Measurements from ENCODE around the gene MED17. TPM values are rescaled to one million over a fixed set of nuclear protein-coding genes. Genes with fewer than 3 reads are reported as not detected.
"Not testable (repeated sequence)": the region's sequence is repeated elsewhere in the genome, so short reads cannot be mapped to it uniquely, and the experiment has no call there.

Gene MED17, protein sequence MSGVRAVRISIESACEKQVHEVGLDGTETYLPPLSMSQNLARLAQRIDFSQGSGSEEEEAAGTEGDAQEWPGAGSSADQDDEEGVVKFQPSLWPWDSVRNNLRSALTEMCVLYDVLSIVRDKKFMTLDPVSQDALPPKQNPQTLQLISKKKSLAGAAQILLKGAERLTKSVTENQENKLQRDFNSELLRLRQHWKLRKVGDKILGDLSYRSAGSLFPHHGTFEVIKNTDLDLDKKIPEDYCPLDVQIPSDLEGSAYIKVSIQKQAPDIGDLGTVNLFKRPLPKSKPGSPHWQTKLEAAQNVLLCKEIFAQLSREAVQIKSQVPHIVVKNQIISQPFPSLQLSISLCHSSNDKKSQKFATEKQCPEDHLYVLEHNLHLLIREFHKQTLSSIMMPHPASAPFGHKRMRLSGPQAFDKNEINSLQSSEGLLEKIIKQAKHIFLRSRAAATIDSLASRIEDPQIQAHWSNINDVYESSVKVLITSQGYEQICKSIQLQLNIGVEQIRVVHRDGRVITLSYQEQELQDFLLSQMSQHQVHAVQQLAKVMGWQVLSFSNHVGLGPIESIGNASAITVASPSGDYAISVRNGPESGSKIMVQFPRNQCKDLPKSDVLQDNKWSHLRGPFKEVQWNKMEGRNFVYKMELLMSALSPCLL
- total RNA-seq, result 24.7 TPM
- long read RNA-seq, full-length matches to known transcripts, result 36 of 47 reads
- long read RNA-seq, partial matches to known transcripts, result 3 of 47 reads
- long read RNA-seq, other reads (novel, unspliced or antisense), result 8 of 47 reads

DNA sequence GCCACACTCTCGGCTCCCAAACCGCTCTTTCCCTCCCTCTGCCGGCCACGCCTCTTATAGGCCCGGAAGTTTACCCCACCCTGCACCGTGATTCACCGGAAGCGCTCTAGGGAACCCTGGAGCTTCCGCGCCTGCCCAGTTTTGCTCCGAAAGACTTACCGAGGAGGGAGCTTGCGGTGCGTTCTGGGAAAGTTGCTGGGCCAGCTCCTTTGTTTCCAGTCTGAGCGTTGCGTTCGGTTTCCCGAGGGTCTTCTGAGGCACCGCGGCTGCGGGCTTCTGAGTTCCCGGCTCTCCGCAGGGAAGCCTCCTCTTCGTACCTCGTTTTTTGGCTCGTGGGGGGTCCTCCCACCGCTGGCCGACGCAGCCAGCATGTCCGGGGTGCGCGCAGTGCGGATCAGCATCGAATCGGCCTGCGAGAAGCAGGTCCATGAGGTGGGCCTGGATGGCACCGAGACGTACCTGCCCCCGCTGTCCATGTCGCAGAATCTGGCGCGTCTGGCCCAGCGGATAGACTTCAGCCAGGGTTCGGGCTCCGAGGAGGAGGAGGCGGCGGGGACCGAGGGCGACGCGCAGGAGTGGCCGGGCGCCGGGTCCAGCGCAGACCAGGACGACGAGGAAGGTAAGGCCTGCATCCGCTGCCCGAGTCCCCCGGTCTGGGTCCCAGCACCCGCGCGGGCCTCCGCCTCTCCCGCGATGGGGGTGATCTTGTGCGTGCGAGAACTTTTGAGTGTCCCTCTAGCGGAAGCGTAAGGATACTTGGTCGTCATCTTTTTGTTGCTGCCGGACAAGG lies at the start of gene MED17:
TSS of gene MED17 (plus strand) at position 138 of the 790 bp plus-strand sequence. CDS start at position 370, 232 bp downstream.
- peak; percentile 96 for DNase-seq (ENCODE audit: low spot score)

DNA sequence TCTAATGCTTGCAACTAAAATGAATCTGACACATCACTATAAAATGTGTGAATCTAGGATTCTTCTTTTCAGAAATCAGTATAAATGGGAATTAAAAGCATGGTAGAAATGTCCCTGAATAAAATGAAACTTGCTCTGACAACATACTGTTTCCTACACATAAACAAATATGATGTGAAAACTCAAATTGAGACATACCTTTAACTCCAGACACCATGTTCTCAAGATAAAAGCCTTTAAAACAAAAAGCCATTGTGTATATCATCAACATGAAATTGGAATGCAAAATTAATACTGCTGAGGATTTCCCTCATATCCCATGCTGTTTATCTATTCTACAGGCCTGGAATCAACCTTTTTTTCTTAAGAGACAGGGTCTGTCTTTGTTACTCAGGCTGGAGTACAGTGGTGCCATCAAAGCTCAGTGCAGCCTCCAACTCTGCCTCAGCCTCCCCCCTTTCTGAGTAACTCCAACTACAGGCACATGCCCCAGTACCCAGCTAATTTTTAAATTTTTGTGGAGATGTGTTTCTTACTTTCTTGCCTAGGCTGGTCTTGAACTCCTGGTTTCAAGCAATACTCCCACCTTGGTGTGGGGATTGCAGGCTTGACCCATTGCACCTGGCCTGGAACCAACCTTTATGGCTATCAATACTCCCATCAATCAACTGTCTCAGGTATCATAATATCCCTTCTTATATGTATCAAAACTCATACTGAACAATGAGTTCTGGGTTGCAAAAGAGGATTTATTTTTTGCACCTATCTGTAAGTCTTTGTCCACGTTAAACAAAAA lies 49.5 kb upstream of the MED17 start:
- DNase-seq (ENCODE audit: low spot score), result no peak

DNA sequence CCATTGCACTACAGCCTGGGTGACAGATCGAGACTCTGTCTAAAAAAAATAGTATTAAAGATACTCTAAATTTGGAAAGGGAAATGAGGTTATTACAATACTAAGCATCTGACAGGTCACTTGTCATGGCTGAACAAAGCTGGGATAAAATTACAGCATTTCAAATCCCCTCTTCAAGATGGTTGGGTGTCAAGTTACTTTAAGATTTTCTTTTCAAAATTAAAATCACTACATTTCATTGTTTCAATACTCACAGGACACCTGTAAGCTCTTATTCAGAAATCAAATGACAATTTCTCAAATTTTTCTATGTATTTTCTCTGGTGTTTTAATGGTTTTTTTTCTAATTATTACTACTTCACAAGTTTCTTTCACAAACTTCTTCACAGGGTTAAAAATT lies 48.5 kb upstream of the MED17 start:
- DNase-seq (ENCODE audit: low spot score), result no peak

DNA sequence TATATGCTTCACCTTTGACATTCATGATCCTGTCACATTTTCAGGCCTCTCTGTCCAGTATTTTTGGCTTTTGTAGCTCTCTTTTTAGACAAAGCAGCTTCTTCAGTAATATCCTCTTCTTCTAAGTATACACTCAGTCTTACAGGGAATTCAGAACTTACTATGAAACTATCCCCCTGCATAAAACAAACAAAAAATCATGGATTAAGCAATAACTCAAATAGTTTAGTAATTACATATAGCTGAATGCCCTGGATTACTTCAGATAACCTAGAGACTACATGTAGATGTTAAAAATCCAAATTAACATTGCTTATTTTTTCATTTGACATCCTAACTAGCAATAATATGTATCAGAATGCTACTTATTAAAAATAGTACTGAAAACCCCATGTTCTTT lies 48.0 kb upstream of the MED17 start:
- DNase-seq (ENCODE audit: low spot score), result no peak

DNA sequence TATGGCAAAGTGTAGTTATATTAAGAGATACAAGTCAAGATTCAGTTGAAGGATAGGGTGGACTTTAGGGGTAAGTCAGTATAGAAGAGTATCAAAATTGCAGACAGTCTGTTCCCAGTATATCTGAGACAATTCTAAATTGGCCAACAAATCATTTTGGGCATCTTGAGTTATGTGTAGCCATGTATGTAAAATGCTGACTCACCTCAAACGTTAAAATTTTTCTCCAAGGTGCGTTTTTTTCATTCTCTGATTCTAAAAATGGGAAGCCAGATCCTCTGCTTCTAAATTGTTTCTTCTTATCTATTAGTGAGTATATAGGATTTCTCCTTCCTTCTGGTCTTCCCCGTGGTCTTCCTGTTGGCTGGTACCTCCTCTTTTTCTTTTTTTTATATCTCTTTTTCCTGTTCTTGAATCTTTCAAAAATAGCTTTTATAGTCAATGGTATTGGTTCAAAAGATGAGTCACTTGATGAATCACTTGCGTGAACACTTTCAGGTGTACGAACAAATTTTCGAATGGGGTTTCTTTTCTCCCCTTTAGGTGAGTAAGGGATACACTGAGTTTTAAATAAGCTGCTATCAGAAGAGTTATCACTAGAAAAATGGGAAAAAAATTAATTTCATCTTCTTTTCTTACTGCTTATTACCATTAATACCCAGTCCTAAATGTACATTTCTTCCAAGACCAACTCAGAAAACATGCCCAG lies 46.0 kb upstream of the MED17 start:
- no peak for DNase-seq (ENCODE audit: low spot score)

DNA sequence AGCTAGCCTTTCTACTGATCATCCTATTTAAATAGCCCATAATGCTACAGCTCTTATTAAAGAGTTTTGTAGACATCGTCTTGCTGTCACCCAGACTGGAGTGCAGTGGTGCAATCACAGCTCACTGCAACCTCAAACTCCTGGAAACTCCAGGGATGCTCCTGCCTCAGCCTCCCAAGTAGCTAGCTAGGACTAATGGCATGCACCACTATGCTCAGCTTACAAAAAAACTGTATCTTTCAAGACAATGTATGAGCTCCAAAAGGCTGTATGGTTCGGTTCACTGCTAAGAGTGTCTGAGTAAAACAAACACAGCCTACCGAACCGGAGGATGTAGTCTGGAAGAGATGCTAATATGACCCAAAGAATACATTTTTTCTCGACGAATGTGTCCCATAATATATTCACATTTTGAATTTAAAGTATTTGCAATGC lies 45.4 kb upstream of the MED17 start:
- no peak for DNase-seq (ENCODE audit: low spot score)

DNA sequence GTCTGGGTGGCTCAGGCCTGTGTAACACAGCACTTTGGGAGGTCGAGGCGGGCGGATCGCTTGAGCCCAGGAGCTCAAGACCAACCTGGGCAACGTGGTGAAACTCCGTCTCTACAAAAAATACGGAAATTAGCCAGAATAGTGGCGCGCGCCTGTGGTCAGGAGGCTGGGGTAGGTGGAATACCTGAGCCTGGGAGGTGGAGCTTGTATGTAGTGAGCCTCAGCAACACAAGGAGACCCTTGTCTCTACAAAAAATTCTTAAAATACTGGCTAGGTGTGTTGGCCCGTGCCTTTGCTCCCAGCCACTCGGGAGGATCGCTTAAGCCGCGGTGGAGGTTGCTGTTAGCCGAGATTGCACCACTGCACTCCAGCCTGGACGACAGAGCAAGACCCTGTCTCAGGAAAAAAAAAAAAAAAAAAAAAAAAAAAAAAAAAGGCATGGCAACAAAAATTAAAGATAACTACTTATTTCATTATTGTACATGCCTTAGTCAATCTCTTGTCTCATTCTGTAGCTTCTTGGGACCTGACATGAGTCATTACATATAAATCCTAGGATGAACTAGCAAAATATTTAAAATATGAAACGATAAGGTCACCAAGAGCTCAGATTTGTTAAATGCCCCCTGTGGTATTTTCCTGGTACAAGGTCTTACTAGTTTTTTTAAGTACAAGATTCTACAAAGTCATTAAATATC lies 43.9 kb upstream of the MED17 start:
- DNase-seq (ENCODE audit: low spot score), result no peak

DNA sequence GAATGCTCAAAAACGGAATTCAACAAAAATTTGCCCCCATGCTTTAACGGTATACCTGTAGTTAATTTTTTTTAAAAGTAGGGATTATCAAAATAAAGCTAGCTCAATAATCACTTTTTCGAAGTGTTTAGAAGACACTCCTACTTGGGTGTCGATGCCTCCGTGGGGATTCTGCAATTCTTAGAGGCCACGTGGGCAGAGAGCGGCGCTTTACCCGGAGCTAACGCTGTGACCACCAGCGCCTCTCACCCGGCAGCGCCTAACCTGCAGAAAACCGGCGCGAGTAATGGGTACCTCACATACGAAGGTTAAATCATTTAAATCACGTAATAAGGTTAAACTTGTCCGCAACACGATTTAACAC lies 43.4 kb upstream of the MED17 start:
- no peak for DNase-seq (ENCODE audit: low spot score)

DNA sequence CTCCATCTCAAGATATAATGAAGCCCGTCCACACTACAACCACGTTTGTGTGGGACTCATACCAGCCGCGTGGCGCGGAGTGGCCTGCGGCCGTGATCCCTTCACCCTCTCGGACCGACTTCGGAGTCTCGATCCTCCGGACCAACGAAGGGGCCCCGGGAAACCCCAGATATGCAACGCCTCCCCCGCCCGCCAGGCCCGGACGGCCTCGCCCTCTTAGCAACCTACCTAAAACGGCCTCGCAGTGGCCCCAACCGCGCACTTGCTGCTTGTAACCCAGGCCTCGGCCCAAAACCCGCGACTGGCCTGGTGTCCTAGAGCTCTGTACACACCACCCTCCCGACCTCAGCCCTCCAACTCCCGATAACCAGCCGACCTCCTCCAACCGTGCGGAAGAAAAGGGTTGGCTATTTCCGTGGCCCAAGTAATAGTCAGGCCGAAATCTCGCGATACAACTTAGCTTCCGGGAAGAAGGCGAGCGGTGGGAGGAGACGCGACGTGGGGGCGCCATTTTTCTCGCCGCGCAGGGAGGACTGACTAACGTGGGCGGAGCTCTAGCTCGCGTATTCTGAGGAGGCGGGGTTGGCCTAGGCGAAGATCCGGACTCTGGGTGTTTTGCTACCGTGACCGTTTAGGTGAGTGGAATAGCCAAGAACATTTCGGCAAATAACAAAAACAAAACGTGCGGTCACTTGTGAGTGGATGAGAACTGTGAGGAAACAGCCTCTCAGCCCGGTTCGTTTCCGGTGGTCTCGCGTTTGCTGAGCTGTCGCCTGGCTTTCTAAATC lies 42.8 kb upstream of the MED17 start, which contains the start of the genes C11orf54 and TAF1D:
TSS of gene C11orf54 (plus strand) at position 579 of the 788 bp plus-strand sequence. CDS start 5,722 bp downstream, outside the sequence.
TSS of gene TAF1D (minus strand) at position 402 of the 788 bp plus-strand sequence. CDS start 2,191 bp downstream, outside the sequence.
- peak; percentile 99 for DNase-seq (ENCODE audit: low spot score)

DNA sequence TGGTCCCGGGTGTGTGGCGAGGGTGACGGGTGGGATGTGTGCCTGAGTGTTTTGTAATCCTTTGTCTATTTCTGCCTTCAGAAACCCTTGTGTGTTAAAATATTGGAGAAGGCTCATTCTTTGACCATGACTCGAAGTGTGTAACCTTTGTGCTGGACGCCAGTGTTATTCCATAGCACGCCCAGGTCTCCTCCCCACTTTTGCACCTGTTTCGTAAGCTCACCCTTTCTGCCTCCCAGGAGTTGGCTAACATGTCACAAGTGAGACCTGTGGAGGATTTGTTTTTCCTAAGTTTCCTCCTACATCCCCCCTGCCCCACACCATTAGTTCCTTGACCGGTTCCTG lies 42.2 kb upstream of the MED17 start:
- no peak for DNase-seq (ENCODE audit: low spot score)

DNA sequence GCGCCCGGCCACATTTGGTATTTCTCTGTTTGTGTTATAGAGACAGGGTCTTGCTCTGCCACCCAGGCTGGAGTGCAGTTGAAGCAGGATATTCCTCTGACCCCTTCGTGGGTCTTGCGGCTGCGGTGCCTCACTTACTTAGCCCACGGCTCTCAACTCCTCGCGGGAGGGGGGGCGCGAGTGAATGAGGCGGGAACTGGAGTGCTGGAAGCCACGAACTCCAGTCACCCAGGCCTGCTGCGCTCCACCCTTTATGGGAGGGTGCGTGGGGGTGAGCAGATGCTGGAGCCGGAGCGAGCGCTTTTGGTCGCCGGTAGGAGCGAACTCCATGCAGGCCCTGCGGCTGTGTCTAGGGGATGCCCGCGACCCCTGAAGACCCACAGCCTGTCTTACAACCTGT lies 40.8 kb upstream of the MED17 start:
- DNase-seq (ENCODE audit: low spot score), result no peak

DNA sequence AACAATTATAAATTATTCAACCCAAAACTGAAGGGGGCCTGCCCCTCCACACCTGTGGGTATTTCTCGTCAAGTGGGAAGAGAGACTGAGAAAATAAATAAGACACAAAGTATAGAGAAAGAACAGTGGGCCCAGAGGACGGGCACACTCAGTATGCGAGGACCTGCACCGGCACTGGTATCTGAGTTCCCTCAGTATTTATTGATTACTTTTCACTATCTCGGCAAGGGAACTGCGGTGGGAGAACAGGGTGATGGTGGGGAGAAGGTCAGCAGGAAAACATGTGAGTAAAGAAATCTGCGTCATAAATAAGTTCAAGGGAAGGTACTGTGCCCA lies 39.4 kb upstream of the MED17 start:
- DNase-seq (ENCODE audit: low spot score), result no peak

DNA sequence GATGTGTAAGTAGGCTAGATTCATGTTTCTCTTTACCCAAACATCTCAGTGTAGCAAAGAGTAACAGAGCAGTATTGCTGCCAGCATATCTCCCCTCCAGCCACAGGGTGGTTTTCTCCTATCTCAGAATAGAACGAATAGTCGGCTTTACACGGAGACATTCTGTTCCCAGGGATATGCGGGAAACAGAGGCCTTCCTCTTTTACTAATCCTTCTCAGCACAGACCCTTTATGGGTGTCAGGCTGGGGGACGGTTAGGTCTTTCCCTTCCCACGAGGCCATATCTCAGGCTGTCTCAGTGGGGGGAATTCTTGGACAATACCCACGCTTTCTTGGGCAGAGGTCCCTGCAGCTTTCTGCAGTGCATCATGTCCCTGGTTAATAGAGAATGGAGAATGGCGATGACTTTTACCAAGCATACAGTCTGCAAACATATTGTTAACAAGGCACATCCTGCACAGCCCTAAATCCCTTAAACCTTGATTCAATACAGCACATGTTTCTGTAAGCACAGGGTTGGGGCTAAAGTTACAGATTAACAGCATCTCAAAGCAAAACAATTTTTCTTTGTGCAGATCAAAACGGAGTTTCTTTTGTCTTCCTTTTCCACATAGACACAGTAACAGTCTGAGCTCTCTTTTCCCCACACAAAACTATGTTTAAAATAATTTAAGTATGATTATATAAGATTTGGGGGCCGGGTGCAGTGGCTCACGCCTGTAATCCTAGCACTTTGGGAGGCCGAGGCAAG lies 38.9 kb upstream of the MED17 start:
- DNase-seq (ENCODE audit: low spot score), result not testable (repeated sequence)

DNA sequence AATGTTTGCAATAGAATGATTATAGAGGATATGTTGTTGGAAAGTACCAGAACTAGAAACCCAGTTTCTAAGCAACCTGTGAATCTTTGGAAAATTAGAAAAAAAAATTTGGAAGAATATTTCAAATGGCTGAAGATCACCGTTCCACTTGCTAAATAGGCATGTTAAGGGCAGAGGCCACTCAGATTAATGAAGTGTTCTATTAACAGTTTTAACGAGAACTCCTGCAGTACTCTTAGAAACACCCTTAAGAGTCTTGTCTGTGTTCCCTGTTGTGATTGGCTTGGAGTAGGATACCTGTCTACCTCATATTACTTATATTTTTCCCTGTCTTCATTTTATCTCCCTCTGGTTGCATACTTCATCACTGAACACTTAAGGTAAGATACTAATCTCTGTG lies 38.0 kb upstream of the MED17 start:
- DNase-seq (ENCODE audit: low spot score), result no peak

DNA sequence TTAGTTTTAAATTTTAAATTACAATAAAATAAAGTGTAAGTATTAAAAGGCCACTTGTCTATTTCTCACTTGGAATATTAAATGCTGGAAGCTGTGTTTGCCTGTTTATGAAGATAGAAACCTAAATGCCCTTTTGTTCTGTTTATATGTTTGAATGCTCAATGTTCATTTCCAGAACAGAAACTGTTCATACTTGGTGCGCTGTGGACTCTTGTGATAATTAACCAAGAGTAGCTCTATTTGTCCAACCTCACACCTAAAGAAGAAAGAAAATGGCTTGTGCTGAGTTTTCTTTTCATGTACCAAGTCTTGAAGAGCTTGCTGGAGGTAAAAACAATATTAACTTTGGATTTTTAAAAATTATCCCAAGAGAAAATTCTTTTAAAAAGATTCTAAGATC lies 37.0 kb upstream of the MED17 start:
- no peak for DNase-seq (ENCODE audit: low spot score)

DNA sequence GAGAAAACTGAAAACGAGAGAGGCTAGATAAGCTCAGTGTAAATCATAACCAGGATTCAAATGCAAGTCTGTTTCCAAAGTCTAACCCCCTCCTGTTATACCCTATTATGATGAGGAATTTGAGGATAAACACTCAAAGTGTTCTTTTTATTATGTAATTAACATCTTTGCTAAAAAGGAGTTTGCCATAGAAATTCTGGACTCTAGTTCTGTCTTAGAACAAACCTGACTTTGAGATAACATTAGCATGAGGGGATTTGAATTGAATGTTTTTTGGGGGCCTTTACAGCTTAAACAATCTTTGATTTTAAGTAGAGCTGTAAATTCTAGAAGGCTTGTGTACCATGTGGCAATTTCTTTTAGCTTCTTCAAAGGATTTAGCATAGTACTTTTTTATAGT lies 33.1 kb upstream of the MED17 start:
- no peak for DNase-seq (ENCODE audit: low spot score)

DNA sequence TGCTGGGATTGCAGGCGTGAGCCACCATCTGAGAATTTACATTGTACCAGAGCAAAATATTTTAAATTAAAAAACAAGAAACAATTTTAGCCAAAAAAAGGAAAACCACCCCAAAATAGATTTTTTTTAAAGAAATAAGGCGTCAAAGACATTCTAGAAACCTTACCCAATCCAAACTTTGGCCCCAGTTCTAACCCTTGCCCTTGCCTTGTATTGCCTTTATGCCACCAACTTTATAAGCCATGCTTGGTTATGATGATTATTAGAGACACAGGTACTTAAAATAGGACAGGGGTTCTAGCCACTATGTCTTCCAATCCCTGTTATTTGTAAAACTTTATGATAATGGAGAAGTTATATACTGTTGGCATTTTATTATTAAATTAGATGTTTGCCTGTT lies 30.8 kb upstream of the MED17 start:
- DNase-seq (ENCODE audit: low spot score), result no peak

DNA sequence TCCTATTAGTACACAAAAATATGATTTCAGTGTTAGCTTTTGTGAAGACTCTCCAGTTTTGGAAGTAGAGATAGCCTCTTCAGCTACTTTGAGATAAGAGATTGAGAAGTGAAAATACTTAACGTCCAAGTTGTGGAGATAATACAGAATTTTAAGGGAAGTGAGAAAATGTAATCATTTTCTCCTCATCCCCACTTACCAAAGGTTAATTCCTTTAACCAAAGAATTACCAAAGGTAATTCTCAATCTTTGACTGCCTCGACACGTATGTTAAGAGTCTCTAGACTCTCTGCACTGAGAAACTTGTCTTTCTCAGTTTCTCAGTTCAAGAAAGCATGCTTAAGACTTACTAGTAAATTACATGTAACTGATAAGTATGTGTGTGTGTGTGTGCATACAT lies 27.3 kb upstream of the MED17 start:
- no peak for DNase-seq (ENCODE audit: low spot score)

Measured in mesenteric fat pad (tissue), 1 donor.